HEK293T (cell line): Measurements from ENCODE around the gene PRMT3.

Experiments used
- CTCF ChIA-PET: fragments of 350-600 bp; formaldehyde crosslinking; extraction: SDS; loops from one replicate; lab custom pipeline; 2021; ENCODE audit warnings: antibody characterized with exemption, inconsistent platforms; lab: Yijun Ruan, JAX
- POLR2A ChIA-PET: fragments of 350-600 bp; formaldehyde crosslinking; extraction: SDS; loops from one replicate; lab custom pipeline; 2020; ENCODE audit warnings: antibody characterized with exemption, inconsistent platforms; lab: Yijun Ruan, JAX
- DNase-seq: peaks from one replicate; pipeline ENCODE4 v3.0.0; 2012; ENCODE audit warnings: mixed read lengths; ENCODE audit errors: extremely low spot score
- ARNT ChIP-seq: fragments of 450-650 bp; IDR thresholded peaks from 2 replicates; pipeline ENCODE4 v1.6.1; 2017; ENCODE audit warnings: mild to moderate bottlenecking
- BHLHE40 ChIP-seq: fragments of 450-650 bp; IDR thresholded peaks from 2 replicates; pipeline ENCODE4 v1.6.1; 2016; ENCODE audit warnings: mild to moderate bottlenecking, moderate library complexity, borderline replicate concordance
- ELF4 ChIP-seq: fragments of 450-650 bp; IDR thresholded peaks from 2 replicates; pipeline ENCODE4 v1.6.1; 2017; ENCODE audit warnings: antibody characterized with exemption
- FOXA1 ChIP-seq: fragments of 450-650 bp; IDR thresholded peaks from 2 replicates; pipeline ENCODE4 v1.6.1; 2016; ENCODE audit warnings: mild to moderate bottlenecking
- FOXK2 ChIP-seq: fragments of 450-650 bp; IDR thresholded peaks from 2 replicates; pipeline ENCODE4 v1.6.1; 2016; ENCODE audit warnings: mild to moderate bottlenecking
- FOXM1 ChIP-seq: fragments of 450-650 bp; IDR thresholded peaks from 2 replicates; pipeline ENCODE4 v1.6.1; 2017; ENCODE audit warnings: mild to moderate bottlenecking, borderline replicate concordance
- HDGF ChIP-seq: fragments of 450-650 bp; IDR thresholded peaks from 2 replicates; pipeline ENCODE4 v1.6.1; 2017; ENCODE audit warnings: antibody characterized with exemption, borderline replicate concordance
- L3MBTL2 ChIP-seq: fragments of 450-650 bp; conservative IDR thresholded peaks from 2 replicates; pipeline ENCODE4 v1.6.1; 2016; ENCODE audit warnings: mild to moderate bottlenecking
- LEF1 ChIP-seq: fragments of 450-650 bp; IDR thresholded peaks from 2 replicates; pipeline ENCODE4 v1.6.1; 2017; ENCODE audit warnings: mild to moderate bottlenecking, borderline replicate concordance
- NFRKB ChIP-seq: fragments of 450-650 bp; IDR thresholded peaks from 2 replicates; pipeline ENCODE4 v1.6.1; 2016; ENCODE audit warnings: mild to moderate bottlenecking, moderate library complexity
- SP1 ChIP-seq: fragments of 450-650 bp; IDR thresholded peaks from 2 replicates; pipeline ENCODE4 v1.6.1; 2017
- SUZ12 ChIP-seq: fragments of 450-650 bp; IDR thresholded peaks from 2 replicates; pipeline ENCODE4 v1.6.1; 2016; ENCODE audit warnings: mild to moderate bottlenecking
- TARDBP ChIP-seq: fragments of 450-650 bp; IDR thresholded peaks from 2 replicates; pipeline ENCODE4 v1.6.1; 2016
- ZNF384 ChIP-seq: fragments of 450-650 bp; IDR thresholded peaks from 2 replicates; pipeline ENCODE4 v1.6.1; 2016
- TF ChIP-seq, protein P1 (sequence below): fragments of 450-650 bp; IDR thresholded peaks from 2 replicates; pipeline ENCODE4 v1.6.1; 2016

Gene PRMT3

DNA sequence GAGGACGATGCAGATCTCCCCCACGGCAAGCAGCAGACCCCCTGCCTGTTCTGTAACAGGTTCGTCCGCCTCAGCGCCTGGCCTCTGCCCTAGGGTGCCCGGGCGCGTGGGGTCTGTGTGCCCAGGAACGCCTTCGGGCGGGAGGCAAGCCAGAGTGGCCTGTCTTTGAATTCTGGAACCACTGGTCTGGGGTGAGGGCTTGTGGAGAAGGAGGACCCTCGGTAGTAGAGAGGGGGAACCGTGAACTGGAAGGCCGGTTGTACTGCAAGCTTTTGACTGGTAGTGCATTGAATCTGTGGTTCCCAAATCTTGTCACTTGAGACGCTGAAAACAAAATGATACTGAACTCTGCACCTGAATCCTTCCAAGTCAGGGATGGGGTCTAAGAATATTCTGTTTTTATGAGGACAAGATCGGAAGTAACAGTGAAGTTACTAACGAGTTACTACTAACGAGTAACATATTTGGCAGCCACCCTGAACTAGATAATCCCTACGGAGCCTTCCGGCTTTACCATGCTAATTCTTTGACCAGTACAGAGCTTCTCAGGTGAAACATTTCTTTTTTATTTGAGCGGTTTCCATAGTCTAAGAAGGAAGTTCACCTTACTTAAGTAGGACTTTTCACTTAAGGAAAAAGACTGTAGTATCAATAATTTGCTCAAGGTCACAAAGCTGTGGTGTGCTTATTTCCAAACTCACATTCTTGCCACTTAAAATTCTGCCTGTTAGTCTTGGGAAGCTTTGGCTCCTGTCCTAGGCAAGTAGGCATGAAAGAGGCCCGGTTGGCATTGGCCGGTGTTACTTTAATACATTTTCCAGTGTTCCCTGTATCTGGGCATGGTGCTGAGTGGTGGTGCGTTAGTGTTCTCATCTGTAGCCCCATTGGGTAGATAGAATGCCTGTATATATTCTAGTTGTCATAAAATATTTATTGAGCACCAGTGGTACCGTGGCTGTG lies 860 bp downstream of the PRMT3 start:
- POLR2A ChIA-PET, result interaction anchor here (0.9 kb wide), 1 partner anchor 8 kb away, joined by 4 read pairs; no protein-coding TSS in a partner anchor
- CTCF ChIA-PET, result interaction anchor here (2.1 kb wide), 1 partner anchor 9 kb away, joined by 6 read pairs; no protein-coding TSS in a partner anchor
- no peak for DNase-seq
- TF ChIP-seq ZNF384 (no peak), NFRKB (no peak), SUZ12 (no peak), ELF4 (no peak), LEF1 (no peak), SP1 (no peak), ARNT (no peak), TARDBP (no peak), FOXA1 (no peak), L3MBTL2 (no peak)
- TF ChIP-seq, protein P1, sequence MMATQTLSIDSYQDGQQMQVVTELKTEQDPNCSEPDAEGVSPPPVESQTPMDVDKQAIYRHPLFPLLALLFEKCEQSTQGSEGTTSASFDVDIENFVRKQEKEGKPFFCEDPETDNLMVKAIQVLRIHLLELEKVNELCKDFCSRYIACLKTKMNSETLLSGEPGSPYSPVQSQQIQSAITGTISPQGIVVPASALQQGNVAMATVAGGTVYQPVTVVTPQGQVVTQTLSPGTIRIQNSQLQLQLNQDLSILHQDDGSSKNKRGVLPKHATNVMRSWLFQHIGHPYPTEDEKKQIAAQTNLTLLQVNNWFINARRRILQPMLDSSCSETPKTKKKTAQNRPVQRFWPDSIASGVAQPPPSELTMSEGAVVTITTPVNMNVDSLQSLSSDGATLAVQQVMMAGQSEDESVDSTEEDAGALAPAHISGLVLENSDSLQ, result no peak

- ChIA-PET POLR2A (interaction anchor here (0.7 to 1.1 kb wide), 2 partner anchors 9 kb away, joined by 3 to 4 read pairs; no protein-coding TSS in a partner anchor), CTCF (interaction anchor here (0.7 to 2.0 kb wide), 5 partner anchors 9 to 213 kb away, joined by 3 to 9 read pairs (median 4); no protein-coding TSS in a partner anchor)
- peak; percentile 35 for DNase-seq
- no peak for TF ChIP-seq TARDBP
- TF ChIP-seq, protein P1, result peak; percentile 39
Measured at GRCh38 chr11:20397281-20397680, 9.8 kb downstream of the PRMT3 start.

DNA sequence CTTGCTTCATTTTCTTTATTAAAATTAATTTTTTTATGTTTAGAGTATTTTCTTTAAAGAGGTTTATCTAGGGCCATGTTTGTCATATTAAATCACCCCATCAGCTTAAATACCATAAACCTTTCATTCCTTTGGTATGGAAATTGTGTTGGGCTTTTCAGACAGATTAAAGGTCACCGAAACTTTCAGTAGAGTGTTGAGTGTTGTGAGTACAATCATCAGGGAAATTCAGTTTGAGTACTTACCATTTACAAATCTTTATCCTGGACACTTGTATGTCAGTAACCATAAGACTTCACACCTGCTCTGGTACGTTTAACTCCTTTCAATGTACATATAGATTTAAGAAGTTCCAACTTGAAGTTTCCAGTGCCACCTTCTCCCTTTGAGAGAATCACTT lies 12.0 kb downstream of the PRMT3 start:
- TF ChIP-seq LEF1, result no peak
- no peak for TF ChIP-seq FOXM1
- no peak for TF ChIP-seq FOXK2
- TF ChIP-seq, protein P1, result no peak
- TF ChIP-seq SUZ12, result no peak
- no peak for TF ChIP-seq SP1
- ChIA-PET POLR2A (no interaction called here), CTCF (interaction anchor here (0.6 kb wide), 1 partner anchor 464 kb away, joined by 3 read pairs; no protein-coding TSS in a partner anchor)
- no peak for DNase-seq

DNA sequence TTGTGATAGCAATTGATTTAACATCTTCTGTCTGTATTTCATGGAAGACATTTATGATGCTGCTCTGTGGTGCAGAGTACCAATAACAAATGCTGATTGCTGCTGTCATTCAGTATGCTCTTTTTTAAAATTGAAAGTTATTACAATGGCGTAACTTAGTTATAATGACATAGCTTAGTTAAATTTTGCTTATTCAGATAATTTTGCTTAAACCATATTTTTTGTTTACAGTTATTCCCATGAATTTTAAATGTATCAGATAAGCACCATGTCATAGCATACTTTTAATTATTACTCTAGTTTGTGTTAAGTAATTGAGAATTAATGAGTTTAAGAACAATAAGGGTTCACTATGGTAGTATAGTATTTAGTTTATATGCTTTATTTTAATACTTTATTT lies 15.5 kb downstream of the PRMT3 start:
- ChIA-PET CTCF (interaction anchor here (1.4 kb wide), 1 partner anchor 41 kb away, joined by 3 read pairs; no protein-coding TSS in a partner anchor), POLR2A (no interaction called here)
- DNase-seq, result no peak
- no peak for TF ChIP-seq SP1
- no peak for TF ChIP-seq NFRKB
- no peak for TF ChIP-seq FOXM1
- no peak for TF ChIP-seq BHLHE40
- no peak for TF ChIP-seq FOXK2
- no peak for TF ChIP-seq ELF4
- TF ChIP-seq HDGF, result no peak

DNA sequence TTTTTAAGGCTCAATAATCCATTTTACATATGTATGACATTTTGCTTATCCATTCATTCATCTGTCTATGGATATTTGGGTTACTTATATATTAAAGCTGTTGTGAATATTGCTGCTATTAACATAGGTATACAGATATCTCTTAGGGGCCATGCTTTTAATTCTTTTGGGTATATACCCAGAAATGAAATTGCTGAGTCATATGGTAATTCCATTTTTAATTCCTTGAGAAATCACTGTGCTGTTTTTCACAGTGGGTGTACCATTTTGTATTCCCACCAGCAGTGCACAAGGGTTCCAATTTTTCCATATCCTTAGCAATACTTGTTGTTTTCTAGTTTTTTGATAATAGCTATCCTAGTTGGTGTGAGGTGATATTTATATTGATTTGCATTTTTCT lies 19.0 kb downstream of the PRMT3 start:
- TF ChIP-seq, protein P1, result no peak
- no peak for TF ChIP-seq FOXA1
- ChIA-PET CTCF (no interaction called here), POLR2A (interaction anchor here (0.5 kb wide), 1 partner anchor 9 kb away, joined by 3 read pairs; no protein-coding TSS in a partner anchor)
- DNase-seq, result no peak

DNA sequence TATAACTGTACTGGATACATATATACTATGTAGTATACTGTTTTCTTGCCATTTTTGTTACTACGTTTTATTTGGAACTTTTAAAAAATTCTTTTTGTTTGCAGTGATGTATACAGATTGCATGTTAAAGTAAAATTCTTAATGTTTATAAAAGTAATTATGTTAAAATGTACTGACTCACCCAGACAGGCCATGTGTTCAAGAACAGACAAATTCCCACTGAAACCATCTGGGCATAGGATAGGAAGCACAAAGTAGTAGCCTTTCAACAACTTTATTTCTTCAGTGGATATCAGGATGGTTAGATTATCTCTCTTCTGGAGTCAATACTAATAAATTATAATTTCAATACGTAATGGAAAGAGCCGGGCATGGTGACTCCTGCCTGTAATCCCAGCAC lies 19.8 kb downstream of the PRMT3 start:
- DNase-seq, result no peak
- CTCF ChIA-PET, result no interaction called here
- POLR2A ChIA-PET, result no interaction called here
- TF ChIP-seq FOXM1 (no peak), L3MBTL2 (no peak), SUZ12 (no peak), NFRKB (no peak), FOXA1 (no peak), SP1 (no peak), FOXK2 (no peak), BHLHE40 (no peak), ELF4 (no peak), LEF1 (no peak)
